Activated CD8-positive, alpha-beta memory T cell treated with anti-CD3 and anti-CD28 coated beads for 36 hours (primary cell): ENCODE results near the gene ZNF594. TPM values are rescaled to one million over a fixed set of nuclear protein-coding genes. Genes with fewer than 3 reads are reported as not detected.
"Not testable (repeated sequence)": the region's sequence is repeated elsewhere in the genome, so short reads cannot be mapped to it uniquely, and the experiment has no call there.

ENCODE experiments used
- CTCF ChIA-PET: fragments of 350-600 bp; sonication (Branson Sonifier 250); formaldehyde crosslinking; loops from one replicate; lab custom pipeline; 2021; ENCODE audit warnings: antibody characterized with exemption; lab: Charles Lee
- POLR2A ChIA-PET: fragments of 350-600 bp; sonication (Branson Sonifier 250); formaldehyde crosslinking; loops from one replicate; lab custom pipeline; 2021; ENCODE audit warnings: antibody characterized with exemption; lab: Charles Lee
- total RNA-seq, 2 experiments: library from RNA; stranded (reverse); gene quantifications; one replicate each; pipeline ENCODE4 v1.2.3, GENCODE V29; 2021

Gene ZNF594
- total RNA-seq: 10 to 100 TPM; 11.9 to 12.1 TPM

- ChIA-PET POLR2A (interaction anchor here (0.8 kb wide), 1 partner anchor 90 kb away, joined by 3 read pairs; no protein-coding TSS in a partner anchor), CTCF (interaction anchor here (0.9 to 1.8 kb wide), 7 partner anchors 9 to 248 kb away, joined by 3 to 9 read pairs (median 5); partner anchors contain the start of gene C1QBP)
These were observed at the start of gene ZNF594 for GRCh38 chr17:5191541-5192417. ZNF594 (minus strand) TSS chr17:5191868; CDS start chr17:5184256, 7,612 bp downstream.

GRCh38 chr17:5239769-5240168 is 48.1 kb upstream of the ZNF594 start:
- POLR2A ChIA-PET: not testable (repeated sequence)
- CTCF ChIA-PET: interaction anchor here (1.2 kb wide), 1 partner anchor 43 kb away, joined by 3 read pairs; no protein-coding TSS in a partner anchor

- POLR2A ChIA-PET: no interaction called here
- CTCF ChIA-PET: interaction anchor here (0.7 to 1.7 kb wide), 5 partner anchors 11 to 61 kb away, joined by 3 to 7 read pairs (median 3); partner anchors contain the start of gene ZNF594
These were observed 46.7 kb upstream of the ZNF594 start for GRCh38 chr17:5238333-5238732.

GRCh38 chr17:5237541-5238016 is 45.9 kb upstream of the ZNF594 start:
- ChIA-PET POLR2A (no interaction called here), CTCF (interaction anchor here (0.6 to 1.7 kb wide), 6 partner anchors 11 to 318 kb away, joined by 3 to 7 read pairs (median 3); partner anchors contain the start of gene ZNF594)

- POLR2A ChIA-PET: no interaction called here
- CTCF ChIA-PET: interaction anchor here (0.9 to 2.1 kb wide), 5 partner anchors 10 to 45 kb away, joined by 3 to 14 read pairs (median 5); partner anchors contain the start of gene ZNF594
These were observed 45.4 kb upstream of the ZNF594 start for GRCh38 chr17:5236938-5237540.

GRCh38 chr17:5234645-5235576 is 43.2 kb upstream of the ZNF594 start, which contains the start of gene SCIMP:
SCIMP (minus strand) TSS chr17:5234860; CDS start chr17:5234755, 105 bp downstream.
- CTCF ChIA-PET: interaction anchor here (1.2 to 2.1 kb wide), 2 partner anchors 23 to 37 kb away, joined by 3 to 14 read pairs; no protein-coding TSS in a partner anchor
- POLR2A ChIA-PET: no interaction called here

- CTCF ChIA-PET, POLR2A ChIA-PET: not testable (repeated sequence)
These were observed 41.8 kb upstream of the ZNF594 start for GRCh38 chr17:5233492-5233891.

GRCh38 chr17:5226940-5227878 is 35.5 kb upstream of the ZNF594 start:
- ChIA-PET CTCF (interaction anchor here (0.5 to 2.0 kb wide), 3 partner anchors 11 to 101 kb away, joined by 3 to 7 read pairs (median 7); no protein-coding TSS in a partner anchor), POLR2A (interaction anchor here (0.6 to 0.7 kb wide), 2 partner anchors 93 to 259 kb away, joined by 6 to 18 read pairs; partner anchors contain the start of gene SPAG7)

- POLR2A ChIA-PET: interaction anchor here (0.6 kb wide), 1 partner anchor 106 kb away, joined by 7 read pairs; no protein-coding TSS in a partner anchor
- CTCF ChIA-PET: interaction anchor here (0.7 to 2.0 kb wide), 4 partner anchors 12 to 128 kb away, joined by 3 to 7 read pairs (median 3); no protein-coding TSS in a partner anchor
These were observed 34.2 kb upstream of the ZNF594 start for GRCh38 chr17:5225668-5226457.

GRCh38 chr17:5221912-5222311 is 30.2 kb upstream of the ZNF594 start:
- CTCF ChIA-PET: not testable (repeated sequence)

GRCh38 chr17:5220074-5220473 is 28.4 kb upstream of the ZNF594 start:
- POLR2A ChIA-PET: no interaction called here
- CTCF ChIA-PET: no interaction called here

More at GRCh38 chr17:5221912-5222311, 30.2 kb upstream of the ZNF594 start:
- POLR2A ChIA-PET: not testable (repeated sequence)

- ChIA-PET CTCF (no interaction called here), POLR2A (no interaction called here)
These were observed 27.9 kb upstream of the ZNF594 start for GRCh38 chr17:5219536-5219935.

- CTCF ChIA-PET, POLR2A ChIA-PET: not testable (repeated sequence)
These were observed 25.9 kb upstream of the ZNF594 start for GRCh38 chr17:5217562-5217961.

GRCh38 chr17:5211458-5211857 is 19.8 kb upstream of the ZNF594 start:
- POLR2A ChIA-PET: no interaction called here
- CTCF ChIA-PET: interaction anchor here (0.7 to 1.1 kb wide), 2 partner anchors 24 to 776 kb away, joined by 3 read pairs; no protein-coding TSS in a partner anchor

- ChIA-PET POLR2A (no interaction called here), CTCF (interaction anchor here (0.7 kb wide), 1 partner anchor 776 kb away, joined by 3 read pairs; no protein-coding TSS in a partner anchor)
These were observed 19.1 kb upstream of the ZNF594 start for GRCh38 chr17:5210614-5211252.

GRCh38 chr17:5210091-5210490 is 18.4 kb upstream of the ZNF594 start:
- ChIA-PET CTCF (no interaction called here), POLR2A (no interaction called here)
